B cell (primary cell): ENCODE data around the gene SPINK2.

Experiments used
- CTCF ChIP-seq: fragments of 200-600 bp; IDR thresholded peaks from one replicate; pipeline ENCODE4 v1.8.0; 2022; ENCODE audit warnings: antibody characterized with exemption, mild to moderate bottlenecking
- EZH2 ChIP-seq: IDR thresholded peaks from 2 replicates; pipeline ENCODE4 v1.6.1; 2012; ENCODE audit warnings: borderline replicate concordance, low read depth, mild to moderate bottlenecking, moderate library complexity, low read length; ENCODE audit not compliant: insufficient read depth, poor library complexity, severe bottlenecking

- TF ChIP-seq CTCF = no peak
- TF ChIP-seq EZH2 = no peak
Observed at GRCh38 chr4:56817840-56818491, 3.5 kb downstream of the SPINK2 start.
